B cell (primary cell): ENCODE measurements around the gene ABLIM1. TPM values are rescaled to one million over a fixed set of nuclear protein-coding genes. Genes with fewer than 3 reads are reported as not detected.

ENCODE experiments used
- ATAC-seq: fragments of 200-7000 bp; cut with Tn5 transposase; one replicate; pipeline ENCODE4 v1.10.0; 2021; ENCODE audit warnings: low read depth, mild to moderate bottlenecking, moderate number of reproducible peaks, moderate library complexity
- CTCF ChIA-PET: fragments of 350-600 bp; sonication (Branson Sonifier 250); formaldehyde crosslinking; loops from one replicate; lab custom pipeline; 2021; ENCODE audit warnings: antibody characterized with exemption, inconsistent platforms; lab: Charles Lee
- POLR2A ChIA-PET: fragments of 350-600 bp; sonication (Branson Sonifier 250); formaldehyde crosslinking; loops from one replicate; lab custom pipeline; 2021; ENCODE audit warnings: antibody characterized with exemption; lab: Charles Lee
- DNase-seq: peaks from one replicate; pipeline ENCODE4 v3.0.0; 2013
- H2AFZ ChIP-seq: 2 replicates; pipeline ENCODE4 v1.6.1; 2012; ENCODE audit warnings: mild to moderate bottlenecking, low read depth, low read length; ENCODE audit not compliant: insufficient read depth, poor library complexity, severe bottlenecking
- H3K27ac ChIP-seq, 2 donors: 1 replicate in 1 of 2; 2 replicates in 1 of 2; pipeline ENCODE4 v1.5.1; 2012 to 2013; ENCODE audit warnings: low read length in 2 of 2, mild to moderate bottlenecking in 2 of 2, moderate library complexity in 1 of 2
- H3K27me3 ChIP-seq, 4 experiments: fragments of 200-600 bp in 1 of 4; sonication (generic) in 1 of 4; replicated peaks in 1 of 4; 1 replicate in 2 of 4; 2 replicates in 2 of 4; pipeline versions ENCODE4 v1.6.1 to v1.7.0; 2013 to 2016; ENCODE audit warnings: low read length in 3 of 4, mild to moderate bottlenecking in 2 of 4, mixed read lengths in 1 of 4, moderate library complexity in 1 of 4; ENCODE audit not compliant: insufficient read depth in 4 of 4, control insufficient read depth in 3 of 4; ENCODE audit errors: control extremely low read depth in 1 of 4
- H3K36me3 ChIP-seq, 2 experiments: replicated peaks in 1 of 2; 1 replicate in 1 of 2; 2 replicates in 1 of 2; pipeline versions ENCODE4 v1.6.1 to v1.7.1; 2013; ENCODE audit warnings: low read length in 1 of 2; ENCODE audit not compliant: insufficient read depth in 2 of 2, control insufficient read depth in 1 of 2; ENCODE audit errors: control extremely low read depth in 1 of 2, extremely low read depth in 1 of 2
- H3K4me1 ChIP-seq, 2 donors: fragments of 200-600 bp in 1 of 2; sonication (generic) in 1 of 2; 1 replicate in 1 of 2; 2 replicates in 1 of 2; pipeline versions ENCODE4 v1.5.1 to v1.6.1; 2013 to 2017; ENCODE audit warnings: low read length in 2 of 2; ENCODE audit not compliant: control insufficient read depth in 2 of 2, insufficient read depth in 2 of 2
- H3K4me2 ChIP-seq: replicated peaks from 2 replicates; pipeline ENCODE3; 2012; ENCODE audit warnings: mild to moderate bottlenecking, low read depth, low read length; ENCODE audit not compliant: poor library complexity, severe bottlenecking
- H3K4me3 ChIP-seq, 5 experiments: fragments of 200-600 bp in 1 of 5; sonication (generic) in 1 of 5; 1 replicate in 3 of 5; 2 replicates in 2 of 5; pipeline versions ENCODE4 v1.5.1 to v1.7.0; 2011 to 2016; ENCODE audit warnings: low read length in 4 of 5, mild to moderate bottlenecking in 4 of 5, low read depth in 2 of 5, control low read depth in 1 of 5, moderate library complexity in 1 of 5; ENCODE audit not compliant: insufficient read depth in 1 of 5; ENCODE audit errors: control extremely low read depth in 1 of 5, extremely low read depth in 1 of 5
- H3K79me2 ChIP-seq: fragments of 200-600 bp; sonication (generic); one replicate; pipeline ENCODE4 v1.6.0; 2016; ENCODE audit warnings: low read length; ENCODE audit not compliant: control insufficient read depth, insufficient read depth
- H3K9ac ChIP-seq: fragments of 200-600 bp; sonication (generic); 2 replicates; pipeline ENCODE4 v1.6.1; 2017; ENCODE audit warnings: mild to moderate bottlenecking, low read length, moderate library complexity
- H3K9me3 ChIP-seq, 3 donors: one replicate each; pipeline versions ENCODE4 v1.6.1 to v1.7.1; 2013; ENCODE audit warnings: low read length in 2 of 3; ENCODE audit not compliant: control insufficient read depth in 2 of 3, insufficient read depth in 1 of 3; ENCODE audit errors: control extremely low read depth in 1 of 3
- H4K20me1 ChIP-seq: 2 replicates; pipeline ENCODE4 v1.6.0; 2012; ENCODE audit warnings: mild to moderate bottlenecking, low read length; ENCODE audit not compliant: insufficient read depth, control insufficient read depth, poor library complexity, severe bottlenecking
- H3K27ac Mint-ChIP-seq: one replicate; pipeline ENCODE4 v1.8.0; 2021; ENCODE audit warnings: mixed read lengths
- H3K27me3 Mint-ChIP-seq: one replicate; pipeline ENCODE4 v1.8.0; 2021; ENCODE audit warnings: mixed read lengths
- H3K4me1 Mint-ChIP-seq: one replicate; pipeline ENCODE4 v1.8.0; 2021; ENCODE audit warnings: mixed read lengths
- H3K4me3 Mint-ChIP-seq: one replicate; pipeline ENCODE4 v1.8.0; 2021; ENCODE audit warnings: mixed read lengths
- H3K9me3 Mint-ChIP-seq: one replicate; pipeline ENCODE4 v1.8.0; 2022; ENCODE audit warnings: mixed read lengths; ENCODE audit not compliant: insufficient read depth
- CTCF ChIP-seq: fragments of 200-600 bp; IDR thresholded peaks from one replicate; pipeline ENCODE4 v1.8.0; 2022; ENCODE audit warnings: antibody characterized with exemption, mild to moderate bottlenecking
- EZH2 ChIP-seq: IDR thresholded peaks from 2 replicates; pipeline ENCODE4 v1.6.1; 2012; ENCODE audit warnings: borderline replicate concordance, low read depth, mild to moderate bottlenecking, moderate library complexity, low read length; ENCODE audit not compliant: insufficient read depth, poor library complexity, severe bottlenecking
- WGBS: methylation state at CpG from one replicate; pipeline ENCODE4 v1.1.5; 2013; ENCODE audit warnings: missing lambda C conversion rate; ENCODE audit not compliant: insufficient coverage; 5-methylcytosine and 5-hydroxymethylcytosine counted together
- intact Hi-C: fragments of 100-400 bp; cut with micrococcal nuclease; formaldehyde crosslinking; loops from one replicate; pipeline ENCODE4 v1.10.0; 2022
- polyA plus RNA-seq: library from polyadenylated mRNA; depleted of rRNA; stranded (reverse); fragments of >200 nt; gene quantifications from 2 replicates; pipeline ENCODE4 v1.2.3, GENCODE V29; 2012
- total RNA-seq, 2 donors: library from RNA; stranded (reverse); fragments of 120-200 nt in 1 of 2; gene quantifications; 1 replicate in 1 of 2; 2 replicates in 1 of 2; pipeline versions ENCODE4 v1.2.3 to v1.2.4, GENCODE V29; 2013 to 2022

Gene ABLIM1
- total and polyA plus RNA-seq, 2 donors (not counting 1 experiment from before 2014, with no cell fraction given) = 55.6 to 148 TPM

DNA sequence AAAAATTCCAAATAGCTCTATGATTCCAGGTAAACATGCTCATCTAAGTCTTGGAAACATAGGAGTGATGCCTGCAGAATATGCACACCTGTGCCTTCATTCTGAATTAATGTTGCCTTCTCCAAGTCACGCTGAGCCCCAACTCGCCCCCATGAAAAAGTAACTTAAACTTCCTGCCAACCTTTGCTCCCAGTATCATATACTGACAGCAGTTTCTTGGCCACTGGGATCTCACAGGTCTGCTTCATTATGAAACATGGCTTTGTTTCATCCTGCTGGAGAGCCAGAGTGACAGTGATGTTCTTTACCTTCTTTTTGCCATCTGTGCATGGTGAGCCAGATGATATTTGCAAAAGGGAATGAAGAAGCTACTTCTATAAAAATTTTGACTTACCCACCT lies 34.9 kb downstream of the ABLIM1 start:
- Histone ChIP-seq H3K36me3 (no peaks in the 10 kb centered on the region), H3K4me2 (no peak overlapping the region), H3K9ac (no peak overlapping the region), H3K79me2 (no peaks in the 10 kb centered on the region), H3K4me3 (no peak overlapping the region), H3K27me3 (no peaks in the 10 kb centered on the region), H3K27ac (no peak overlapping the region), H4K20me1 (no peaks in the 10 kb centered on the region), H3K9me3 (peaks cover 0 to 14% (median 8%) of the 10 kb centered on the region in 3 donors), H3K4me1 (no peaks in the 10 kb centered on the region), H2AFZ (no peak overlapping the region)
- ATAC-seq (no peak), DNase-seq (no peak)
- intact Hi-C loops = no loop called here
- Mint-ChIP-seq H3K27ac (no peak overlapping the region), H3K9me3 (peaks cover 8% of the 10 kb centered on the region), H3K27me3 (peaks cover 3% of the 10 kb centered on the region), H3K4me1 (no peaks in the 10 kb centered on the region), H3K4me3 (no peak overlapping the region)
- 100% methylated on average over 1 of the region's 2 CpGs for WGBS
- TF ChIP-seq EZH2 (no peak), CTCF (no peak)
- POLR2A ChIA-PET = no interaction called here
- CTCF ChIA-PET = no interaction called here

- intact Hi-C loops = no loop called here
- H3K9ac ChIP-seq = no peak overlapping the region
- WGBS = 90% methylated on average over 1 of the region's 3 CpGs
- H3K9me3 ChIP-seq = peaks cover 0 to 5% (median 3%) of the 10 kb centered on the region in 3 donors
- Mint-ChIP-seq H3K4me1 (peaks cover 10% of the 10 kb centered on the region), H3K4me3 (no peak overlapping the region), H3K9me3 (peaks cover under 1% of the 10 kb centered on the region), H3K27ac (no peak overlapping the region), H3K27me3 (peaks cover 3% of the 10 kb centered on the region)
- H4K20me1 ChIP-seq = no peaks in the 10 kb centered on the region
- H3K36me3 ChIP-seq = no peaks in the 10 kb centered on the region
- H2AFZ ChIP-seq = no peak overlapping the region
- CTCF ChIA-PET = no interaction called here
- no peak overlapping the region for H3K4me2 ChIP-seq
- DNase-seq = no peak
- no peak for ATAC-seq
- TF ChIP-seq CTCF (no peak), EZH2 (no peak)
- POLR2A ChIA-PET = no interaction called here
- no peaks in the 10 kb centered on the region for H3K27me3 ChIP-seq
- no peaks in the 10 kb centered on the region for H3K4me1 ChIP-seq
- H3K79me2 ChIP-seq = no peaks in the 10 kb centered on the region
- H3K27ac ChIP-seq = no peak overlapping the region
- H3K4me3 ChIP-seq = no peak overlapping the region
These were observed 39.4 kb downstream of the ABLIM1 start for GRCh38 chr10:114618722-114619121.
